Stimulated activated CD8-positive, alpha-beta memory T cell treated with anti-CD3 and anti-CD28 coated beads, Interleukin-15, amount 100 ng/mL, for 48 hours (primary cell): ENCODE results near the gene BRINP3.
"Not testable (repeated sequence)": the region's sequence is repeated elsewhere in the genome, so short reads cannot be mapped to it uniquely, and the experiment has no call there.

Experiments
- DNase-seq, 2 donors: peaks; one replicate each; pipeline ENCODE4 v3.0.0-alpha.2; 2020; ENCODE audit warnings: low read depth in 2 of 2

Gene BRINP3

DNA sequence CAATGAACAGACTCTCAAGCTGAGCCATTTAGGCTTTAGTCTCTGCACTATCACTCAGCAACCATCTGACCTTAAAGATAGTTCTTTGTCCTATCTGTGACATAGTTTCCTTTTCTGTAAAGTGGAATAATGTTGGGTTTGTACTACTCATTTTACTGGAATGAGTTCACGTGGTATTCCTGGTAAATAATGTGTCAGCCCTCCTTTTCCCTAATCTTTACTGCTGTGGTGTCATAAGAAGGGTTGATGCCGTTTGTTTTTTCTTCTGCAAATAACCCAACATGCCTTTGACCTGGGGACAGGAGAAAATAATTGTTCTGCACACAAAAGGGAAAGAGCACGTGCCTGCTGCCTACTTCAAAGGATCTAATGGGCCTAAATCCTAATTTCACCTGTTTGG, 297.8 kb downstream of the BRINP3 start:
- no peak for DNase-seq

DNA sequence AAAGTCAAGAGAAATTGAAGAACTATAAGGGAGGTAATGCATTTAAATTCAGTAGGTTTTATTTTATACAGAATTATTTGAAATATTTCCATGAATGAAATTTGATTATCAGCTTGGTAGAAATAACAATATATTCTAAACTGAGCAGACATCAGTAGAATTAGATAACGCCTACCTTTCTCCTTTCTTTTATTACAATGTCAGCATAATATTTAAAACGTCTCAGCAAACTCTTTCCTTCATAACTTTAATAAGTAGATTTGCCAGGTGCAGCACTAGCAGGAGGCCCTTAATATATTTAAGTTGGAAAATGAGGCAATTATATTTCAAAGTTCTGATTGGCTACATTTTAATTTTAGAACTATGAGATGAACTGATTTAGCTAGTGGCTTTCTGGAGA, 298.8 kb downstream of the BRINP3 start:
- no peak for DNase-seq

DNA sequence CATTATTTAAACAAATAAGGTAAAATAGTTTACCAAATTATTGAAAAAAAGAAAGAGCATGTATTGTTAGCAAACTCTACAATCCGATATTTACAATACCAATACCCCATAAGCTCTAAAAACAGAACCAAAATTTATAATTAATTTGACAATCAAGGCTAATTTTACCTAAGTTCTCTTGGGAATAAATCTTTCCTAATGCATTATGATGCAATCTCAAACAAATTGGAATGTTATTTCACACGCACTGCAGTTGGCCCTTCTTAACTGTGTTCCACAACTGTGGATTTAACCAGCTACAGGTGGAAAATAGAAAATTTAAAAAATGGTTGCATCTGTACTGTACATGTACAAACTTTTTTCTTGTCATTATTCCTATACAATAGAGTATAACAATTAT, 300.1 kb downstream of the BRINP3 start:
- no peak for DNase-seq

DNA sequence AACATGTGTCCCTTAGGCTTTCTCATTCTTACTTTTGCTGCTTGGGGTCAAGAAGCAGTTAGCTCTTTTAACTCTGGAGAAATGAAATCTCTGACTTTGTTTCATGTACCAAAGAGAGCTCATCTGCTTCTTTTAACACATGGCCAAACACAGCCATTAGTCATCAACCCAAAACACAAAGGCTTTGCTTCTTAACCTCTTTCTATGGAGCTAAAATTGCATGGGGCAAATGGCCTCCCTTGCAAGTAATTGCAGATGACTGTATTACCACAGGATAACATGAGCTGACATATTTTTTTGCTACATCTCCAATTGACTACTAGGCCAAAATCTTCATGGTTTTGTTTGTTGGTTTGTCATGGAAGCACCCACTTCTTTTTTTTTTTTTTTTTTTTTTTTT, 300.9 kb downstream of the BRINP3 start:
- no peak for DNase-seq

GRCh38 chr1:190175320-190175719, 302.3 kb downstream of the BRINP3 start:
- DNase-seq, result no peak

DNA sequence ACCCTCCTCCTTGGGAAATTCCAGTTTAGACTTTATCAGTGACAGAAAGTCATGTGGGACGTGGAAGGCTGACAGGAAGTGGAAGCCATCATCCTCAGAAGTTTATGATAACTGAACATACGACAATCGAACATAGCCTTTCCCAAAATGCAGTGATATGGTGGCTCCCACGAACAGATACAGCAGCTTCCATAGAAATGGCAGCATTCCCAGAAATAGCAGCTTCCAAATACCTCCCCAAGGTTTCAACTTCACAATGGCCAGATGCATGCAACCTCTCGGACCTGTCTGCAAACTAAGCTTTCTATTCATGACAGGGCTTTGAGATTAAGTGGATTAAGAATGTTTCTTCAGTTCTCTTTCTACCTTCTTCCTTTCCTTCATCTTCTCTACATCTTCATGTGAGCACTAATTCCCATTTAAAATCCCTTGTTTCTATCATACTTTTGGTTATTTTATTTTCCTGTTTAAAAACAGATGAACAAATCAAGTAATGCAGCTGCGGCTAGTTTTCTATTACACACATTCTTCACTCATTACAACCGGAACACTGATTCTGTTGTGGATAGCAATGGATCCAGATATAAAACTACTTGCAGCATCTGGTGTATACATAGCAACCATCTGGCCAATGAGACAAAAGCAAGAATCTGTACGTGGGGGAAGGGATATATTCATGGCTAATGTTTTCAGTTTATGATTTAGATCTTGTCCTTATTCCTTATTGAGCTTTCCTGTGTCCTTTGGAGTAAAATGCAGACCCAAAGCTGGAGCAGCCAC, 304.8 kb downstream of the BRINP3 start:
- no peak for DNase-seq

GRCh38 chr1:190170321-190170720, 307.3 kb downstream of the BRINP3 start:
- no peak for DNase-seq

DNA sequence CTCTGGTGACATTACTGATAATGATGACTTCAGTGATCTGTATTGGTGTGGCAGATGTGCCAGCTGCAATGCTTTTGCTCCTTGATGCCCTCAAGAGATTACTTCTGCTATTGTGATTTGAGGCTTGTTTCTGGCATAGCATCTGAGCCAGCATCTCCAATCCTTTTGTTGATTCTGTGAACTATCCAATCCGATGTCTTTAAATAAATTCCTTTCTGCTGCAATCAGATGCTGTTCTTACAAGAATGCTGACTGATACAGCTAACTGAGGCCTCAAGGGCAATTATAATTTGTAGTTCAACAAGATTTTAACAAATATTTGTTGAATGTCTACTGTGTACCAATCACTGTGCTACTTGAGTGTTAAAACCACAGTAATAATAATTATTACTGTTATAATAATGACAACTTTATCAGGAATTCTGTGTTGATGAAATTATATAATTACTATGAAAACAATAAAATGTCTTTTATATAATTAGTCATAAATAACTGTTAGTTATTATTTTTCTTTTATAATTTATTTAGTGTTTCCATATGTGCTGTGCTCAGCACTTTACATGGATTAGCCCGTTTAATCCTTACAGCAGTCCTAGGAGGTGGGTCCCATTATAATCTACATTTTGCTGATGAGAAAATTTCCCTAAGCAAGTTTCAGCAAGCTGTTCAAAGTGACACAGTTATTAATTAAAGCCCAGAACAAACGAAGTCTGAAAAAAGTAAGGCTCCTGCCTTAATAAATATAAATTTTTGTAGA, 308.2 kb downstream of the BRINP3 start:
- DNase-seq, result no peak

DNA sequence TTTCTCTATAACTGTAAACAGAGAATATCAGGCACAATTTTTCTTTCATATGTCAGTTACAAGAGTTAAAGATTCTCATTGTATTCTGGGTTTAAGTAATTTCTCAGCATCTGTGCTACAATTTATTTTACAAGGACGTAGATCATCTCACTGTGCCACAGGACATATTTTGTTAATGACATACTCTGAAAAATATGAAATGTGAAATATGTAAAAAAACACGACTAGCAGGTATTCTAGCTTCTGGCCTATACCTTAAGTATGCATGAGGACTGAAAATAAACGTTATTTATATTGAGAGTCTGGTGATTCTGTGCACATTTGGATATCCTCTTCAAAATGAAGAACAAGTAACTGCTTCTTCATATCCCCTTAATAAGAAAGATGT, 308.8 kb downstream of the BRINP3 start:
- no peak for DNase-seq

- no peak for DNase-seq
These were observed 309.4 kb downstream of the BRINP3 start for GRCh38 chr1:190168116-190168892.

DNA sequence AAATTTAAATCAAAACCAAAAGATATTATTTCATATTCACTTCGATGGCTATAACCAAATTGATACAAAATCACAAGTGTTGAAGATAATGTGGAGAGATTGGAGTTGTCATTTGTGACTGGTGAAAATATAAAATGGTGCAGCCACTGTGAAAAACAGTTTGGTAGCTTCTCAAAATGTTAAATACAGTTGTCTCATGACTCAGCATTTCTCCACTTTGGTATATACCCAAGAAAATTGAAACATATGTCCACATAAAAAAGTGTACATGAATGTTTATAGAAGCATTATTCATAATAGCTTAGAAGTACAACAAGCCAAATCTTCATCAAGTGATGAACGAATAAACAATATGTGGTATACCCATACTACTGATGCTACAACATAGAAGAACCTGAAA, 318.5 kb downstream of the BRINP3 start:
- DNase-seq, result no peak

GRCh38 chr1:190154744-190155143, 322.9 kb downstream of the BRINP3 start:
- DNase-seq, result no peak

- no peak for DNase-seq
These were observed 330.0 kb downstream of the BRINP3 start for GRCh38 chr1:190147616-190148015.

DNA sequence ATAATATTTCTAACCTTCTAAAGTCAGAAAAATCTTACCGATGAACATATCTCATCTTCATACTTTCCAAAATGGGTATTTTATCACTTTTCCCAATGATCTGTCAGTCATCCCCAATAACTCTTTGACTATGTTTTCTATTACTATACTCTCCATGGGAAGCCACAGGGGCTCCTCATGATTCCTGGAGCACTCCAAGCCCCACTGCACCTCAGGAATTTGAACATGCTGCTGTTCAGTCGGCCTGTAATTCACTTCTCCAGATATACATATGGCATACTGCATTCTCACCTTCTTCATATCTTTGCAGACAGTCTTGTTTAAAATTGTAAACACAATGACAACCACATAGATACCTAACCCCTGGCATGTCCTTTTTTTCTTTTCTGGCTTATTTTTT, 333.0 kb downstream of the BRINP3 start:
- DNase-seq, result no peak

- DNase-seq, result no peak
These were observed 337.0 kb downstream of the BRINP3 start for GRCh38 chr1:190140644-190141043.

GRCh38 chr1:190138702-190139101, 339.0 kb downstream of the BRINP3 start:
- no peak for DNase-seq

- no peak for DNase-seq
These were observed 339.4 kb downstream of the BRINP3 start for GRCh38 chr1:190138266-190138665.

GRCh38 chr1:190129366-190129765, 348.3 kb downstream of the BRINP3 start:
- DNase-seq, result no peak

- no peak for DNase-seq
These were observed 350.9 kb downstream of the BRINP3 start for GRCh38 chr1:190126728-190127127.

- DNase-seq, result no peak
These were observed 353.6 kb downstream of the BRINP3 start for GRCh38 chr1:190124068-190124467.

- not testable (repeated sequence) for DNase-seq
These were observed 357.1 kb downstream of the BRINP3 start for GRCh38 chr1:190120564-190120963.

- DNase-seq, result no peak
These were observed 358.0 kb downstream of the BRINP3 start for GRCh38 chr1:190119683-190120082.

DNA sequence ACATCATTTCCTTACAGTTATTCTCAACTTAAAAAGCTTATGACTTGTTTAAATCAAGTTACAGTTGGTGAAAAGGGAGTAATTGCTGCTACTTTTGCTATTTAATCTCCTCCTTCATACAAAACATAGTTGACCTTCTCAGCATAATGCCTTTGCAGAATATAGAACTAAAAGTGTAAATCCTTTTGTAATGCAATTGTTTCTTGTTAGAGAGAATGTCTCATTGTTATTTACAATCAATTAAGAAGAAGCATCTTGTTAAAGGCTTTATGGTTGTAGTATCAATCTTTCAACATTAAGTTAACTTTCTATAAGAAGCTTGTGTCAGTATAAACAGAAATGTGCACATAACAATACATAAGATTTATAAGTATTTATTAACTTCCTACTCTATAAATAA, 360.7 kb downstream of the BRINP3 start:
- no peak for DNase-seq
